GM12892 (cell line): ENCODE measurements around the gene PPFIA1.

Experiments used
- POLR2A ChIP-seq: IDR thresholded peaks from 2 replicates; pipeline ENCODE4 v1.6.1; 2011; ENCODE audit warnings: low read depth, low read length, control low read depth
- POLR2AphosphoS5 ChIP-seq: IDR thresholded peaks from 2 replicates; pipeline ENCODE4 v1.6.1; 2011; ENCODE audit warnings: low read depth, low read length, control low read depth

DNA sequence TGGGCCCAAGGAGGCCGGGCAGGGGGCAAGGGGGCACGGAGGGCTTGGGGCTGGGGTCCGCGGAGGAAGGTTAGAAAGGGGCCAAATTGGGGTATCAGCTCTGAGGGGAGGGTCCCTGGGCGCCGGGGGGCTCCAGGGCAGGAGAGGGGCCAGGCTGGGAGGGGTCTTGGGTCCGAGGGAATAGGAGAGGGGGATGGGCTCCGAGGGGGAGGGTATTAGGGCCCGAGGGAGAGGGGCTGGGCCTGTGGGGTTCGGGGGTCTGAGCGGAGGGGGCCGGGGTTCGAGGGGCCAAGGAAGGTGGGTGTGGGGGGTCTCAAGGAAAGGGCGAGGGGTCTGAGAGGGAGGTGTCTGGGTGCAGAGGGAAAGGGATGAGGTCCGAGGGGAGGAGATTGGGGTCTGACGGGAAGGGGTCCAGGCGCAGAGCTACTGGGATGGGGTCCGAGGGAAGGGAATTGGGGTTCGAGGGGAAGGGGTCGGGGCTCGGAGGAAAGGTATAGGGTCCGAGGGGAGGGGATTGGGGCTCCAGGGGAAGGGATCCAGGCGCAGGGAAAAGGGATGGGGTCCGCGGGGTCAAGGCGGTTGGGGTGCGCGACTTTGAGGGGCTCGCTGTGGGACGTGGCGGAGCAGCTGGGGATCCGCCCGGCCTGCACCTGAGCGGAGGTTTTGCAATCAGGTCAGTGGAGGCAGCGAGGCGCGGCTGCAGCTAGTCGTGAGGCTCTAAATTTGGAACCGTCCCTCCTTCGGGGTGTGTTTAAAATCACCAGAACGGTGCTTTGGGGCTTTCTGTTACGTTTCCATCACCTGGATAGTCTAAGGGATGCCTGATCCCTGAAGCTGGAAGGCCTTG, 128.6 kb downstream of the PPFIA1 start:
- no peak for TF ChIP-seq POLR2A
- TF ChIP-seq POLR2AphosphoS5, result no peak
